Immature natural killer cell (primary cell): ENCODE data around the gene ZNF555. TPM values are rescaled to one million over a fixed set of nuclear protein-coding genes. Genes with fewer than 3 reads are reported as not detected.
"Not testable (repeated sequence)": the region's sequence is repeated elsewhere in the genome, so short reads cannot be mapped to it uniquely, and the experiment has no call there.

Experiments
- DNase-seq, 3 donors: peaks; one replicate each; pipeline ENCODE4 v3.0.0; 2022; ENCODE audit warnings: mixed read lengths in 1 of 3
- H3K27ac Mint-ChIP-seq, 6 donors: one replicate each; pipeline ENCODE4 v1.8.0; 2020; ENCODE audit warnings: mixed read lengths in 6 of 6, mild to moderate bottlenecking in 5 of 6, inconsistent platforms in 4 of 6, moderate library complexity in 3 of 6
- H3K27me3 Mint-ChIP-seq, 3 donors: one replicate each; pipeline ENCODE4 v1.8.0; 2020 to 2021; ENCODE audit warnings: low read depth in 3 of 3, mild to moderate bottlenecking in 3 of 3, mixed read lengths in 3 of 3, moderate library complexity in 3 of 3, inconsistent platforms in 1 of 3
- H3K36me3 Mint-ChIP-seq, 3 donors: one replicate each; pipeline ENCODE4 v1.8.0; 2020; ENCODE audit warnings: mixed read lengths in 3 of 3, inconsistent platforms in 2 of 3, mild to moderate bottlenecking in 2 of 3
- H3K4me1 Mint-ChIP-seq, 2 donors: one replicate each; pipeline ENCODE4 v1.8.0; 2020; ENCODE audit warnings: inconsistent platforms in 2 of 2, mild to moderate bottlenecking in 2 of 2, mixed read lengths in 2 of 2, moderate library complexity in 1 of 2
- H3K4me3 Mint-ChIP-seq, 5 donors: one replicate each; pipeline ENCODE4 v1.8.0; 2020; ENCODE audit warnings: mild to moderate bottlenecking in 5 of 5, mixed read lengths in 5 of 5, inconsistent platforms in 3 of 5, moderate library complexity in 3 of 5
- H3K9me3 Mint-ChIP-seq, 6 donors: one replicate each; pipeline ENCODE4 v1.8.0; 2020; ENCODE audit warnings: mild to moderate bottlenecking in 6 of 6, mixed read lengths in 6 of 6, inconsistent platforms in 4 of 6, moderate library complexity in 3 of 6
- polyA plus RNA-seq, 3 donors: library from polyadenylated mRNA; unstranded; fragments of 300-500 nt; fragmentation: Illumina TruSeq; gene quantifications; one replicate each; pipeline ENCODE4 v1.2.3, GENCODE V29; 2021

The ZNF555 gene
- polyA plus RNA-seq, 3 donors from 2014 or later, result 3.2 to 7.1 (median 3.8) TPM

DNA sequence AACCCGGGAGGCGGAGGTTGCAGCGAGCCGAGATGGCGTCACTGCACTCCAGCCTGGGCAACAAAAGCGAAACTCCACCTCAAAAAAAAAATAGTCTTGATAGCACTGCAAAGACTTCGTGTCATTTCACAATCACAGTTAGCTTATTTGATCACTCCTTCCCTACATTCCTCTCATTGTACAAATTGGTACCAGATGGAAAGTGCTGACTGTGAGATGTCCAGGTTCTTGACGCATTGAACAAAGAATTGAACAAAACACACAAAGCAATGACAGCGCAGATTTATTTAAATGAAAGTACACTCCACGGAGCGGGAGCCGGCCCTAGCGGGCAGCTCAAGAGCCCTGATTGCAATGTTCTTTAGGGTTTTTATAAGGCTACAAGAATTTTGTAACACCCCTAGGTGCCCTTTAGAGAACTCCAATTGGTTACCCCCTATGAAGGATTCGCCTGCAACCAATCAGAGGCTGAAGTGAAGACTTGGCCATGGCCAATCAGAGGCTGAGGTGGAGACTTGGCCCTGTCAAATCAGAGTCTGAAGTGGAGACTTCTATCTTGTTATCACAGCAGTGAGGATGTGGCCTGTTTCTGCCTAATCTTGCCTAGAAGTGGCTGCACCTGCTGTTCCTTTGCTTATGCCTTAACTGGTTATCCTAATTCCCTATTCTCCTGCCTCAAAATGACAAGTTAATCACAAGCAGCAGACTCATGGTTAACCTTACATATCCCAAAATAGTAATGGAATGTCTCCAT, 42.6 kb downstream of the ZNF555 start:
- Mint-ChIP-seq H3K4me1 (peaks cover 0 to 1% of the 10 kb centered on the region in 2 donors), H3K27ac (no peak overlapping the region), H3K9me3 (peaks cover 0 to 5% (median 4%) of the 10 kb centered on the region in 6 donors)

DNA sequence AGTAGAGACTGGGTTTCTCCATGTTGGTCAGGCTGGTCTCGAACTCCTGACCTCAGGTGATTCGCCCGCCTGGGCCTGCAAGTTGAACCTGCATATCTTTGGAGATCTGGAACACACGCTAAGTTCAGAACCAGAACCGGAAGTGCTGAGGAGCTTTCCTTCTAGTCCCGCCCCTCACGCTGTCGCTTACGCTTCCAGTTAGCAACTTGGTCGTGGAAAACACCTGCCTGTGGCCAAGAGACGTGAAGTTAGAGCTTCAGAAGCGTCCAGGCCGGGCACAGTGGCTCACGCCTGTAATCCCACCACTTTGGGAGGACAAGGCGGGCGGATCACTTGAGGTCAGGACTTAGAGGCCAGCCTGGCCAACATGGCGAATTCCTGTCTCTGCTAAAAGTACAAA, 44.5 kb downstream of the ZNF555 start:
- peaks cover 2 to 3% (median 2%) of the 10 kb centered on the region in 3 donors for H3K27me3 Mint-ChIP-seq
- H3K9me3 Mint-ChIP-seq, result no peaks in the 10 kb centered on the region
- H3K36me3 Mint-ChIP-seq, result no peaks in the 10 kb centered on the region
- no peak overlapping the region for H3K27ac Mint-ChIP-seq
- no peak overlapping the region for H3K4me3 Mint-ChIP-seq
- no peak for DNase-seq
- peaks cover 0 to 1% of the 10 kb centered on the region in 2 donors for H3K4me1 Mint-ChIP-seq

More for the DNA sequence above, 42.6 kb downstream of the ZNF555 start:
- H3K27me3 Mint-ChIP-seq, result peaks cover 0 to 3% (median 2%) of the 10 kb centered on the region in 3 donors
- H3K36me3 Mint-ChIP-seq, result no peaks in the 10 kb centered on the region
- no peak for DNase-seq
- H3K4me3 Mint-ChIP-seq, result no peak overlapping the region

DNA sequence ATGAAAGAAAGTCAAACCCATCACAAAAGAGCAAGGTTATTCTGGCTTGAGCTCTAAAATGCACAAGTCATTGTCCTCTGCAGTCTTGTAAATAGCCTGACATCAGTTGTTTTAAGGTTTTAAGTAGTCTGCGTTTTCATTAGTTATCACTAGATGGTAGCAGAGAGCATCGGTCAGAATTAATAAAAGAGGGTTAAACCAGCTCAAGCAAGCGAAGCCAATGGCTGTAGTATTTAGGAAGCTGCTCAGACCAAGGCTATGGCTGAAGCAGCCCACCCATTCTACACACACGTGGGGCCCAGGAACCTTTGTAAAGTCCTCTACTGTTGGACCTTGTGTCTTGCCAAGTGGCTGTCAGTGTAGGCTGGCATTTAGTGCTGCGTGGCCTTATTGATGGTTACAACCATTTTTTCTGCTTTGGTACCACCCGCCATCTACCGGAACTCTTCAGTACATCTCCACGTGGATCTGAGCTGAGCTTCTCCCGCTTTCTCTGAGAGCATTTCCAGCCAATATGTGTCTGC, 46.2 kb downstream of the ZNF555 start:
- H3K36me3 Mint-ChIP-seq, result no peaks in the 10 kb centered on the region
- H3K27me3 Mint-ChIP-seq, result peaks cover 2 to 4% (median 3%) of the 10 kb centered on the region in 3 donors
- no peak overlapping the region for H3K4me3 Mint-ChIP-seq
- H3K9me3 Mint-ChIP-seq, result no peaks in the 10 kb centered on the region
- H3K4me1 Mint-ChIP-seq, result peaks cover 0 to 4% of the 10 kb centered on the region in 2 donors
- DNase-seq, result peak; percentile 9 to 23 (median 21)
- peak overlapping the region in 4 of 6 donors; percentile 4 to 28 (median 12) for H3K27ac Mint-ChIP-seq

DNA sequence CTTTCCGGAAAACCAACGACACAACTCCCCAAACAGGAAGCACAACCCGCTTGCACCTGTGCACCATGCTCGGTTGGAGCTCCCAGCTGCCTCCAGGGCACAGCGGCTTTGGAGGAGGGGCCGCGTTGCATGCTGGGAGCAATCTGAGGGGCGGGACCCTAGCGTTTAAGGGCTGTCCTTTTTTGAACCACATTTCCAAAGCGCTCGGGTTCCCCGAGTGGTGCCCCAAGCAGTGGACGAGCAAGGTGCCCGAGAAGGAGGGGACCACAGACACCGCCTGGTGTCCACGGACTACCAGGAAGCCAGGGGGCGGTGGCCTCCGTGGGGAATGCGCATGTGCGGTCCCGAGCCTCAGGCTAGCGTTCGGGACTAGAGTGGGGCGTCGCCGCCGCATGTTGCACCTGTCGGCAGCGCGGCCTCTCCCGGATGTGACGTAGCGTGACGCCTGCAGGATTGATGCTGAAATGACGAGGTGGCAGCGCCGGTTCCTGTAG, 47.5 kb downstream of the ZNF555 start:
- H3K4me3 Mint-ChIP-seq, result peak overlapping the region in 4 of 5 donors; percentile 44 to 73 (median 60)
- H3K4me1 Mint-ChIP-seq, result peaks cover 0 to 4% of the 10 kb centered on the region in 2 donors
- H3K9me3 Mint-ChIP-seq, result no peaks in the 10 kb centered on the region
- H3K36me3 Mint-ChIP-seq, result no peaks in the 10 kb centered on the region
- peak overlapping the region in 2 of 6 donors; percentile 59 to 83 for H3K27ac Mint-ChIP-seq
- H3K27me3 Mint-ChIP-seq, result peaks cover under 1 to 4% (median 2%) of the 10 kb centered on the region in 3 donors
- DNase-seq, result peak; percentile 46 to 57 (median 49)

DNA sequence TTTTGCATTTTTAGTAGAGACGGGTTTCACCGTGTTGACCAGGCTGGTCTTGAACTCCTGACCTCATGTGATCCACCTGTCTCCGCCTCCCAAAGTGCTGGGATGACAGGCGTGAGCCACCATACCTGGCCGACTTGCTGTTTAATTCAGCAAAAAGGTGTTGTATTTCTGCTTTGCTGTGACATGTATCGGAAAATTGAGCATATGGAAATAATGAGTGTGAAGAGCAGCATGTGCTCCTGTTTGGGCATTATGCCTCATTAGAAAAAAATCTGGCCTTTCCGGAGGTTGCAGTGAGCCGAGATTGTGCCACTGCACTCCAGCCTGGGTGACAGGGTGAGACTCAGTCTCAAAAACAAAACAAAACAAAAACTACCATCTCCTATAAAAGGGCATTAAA, 49.3 kb downstream of the ZNF555 start:
- not testable (repeated sequence) for H3K4me3 Mint-ChIP-seq, H3K27ac Mint-ChIP-seq, H3K36me3 Mint-ChIP-seq, H3K4me1 Mint-ChIP-seq, H3K9me3 Mint-ChIP-seq, H3K27me3 Mint-ChIP-seq, DNase-seq

- DNase-seq, result no peak
- H3K4me1 Mint-ChIP-seq, result peaks cover 9 to 11% of the 10 kb centered on the region in 2 donors
- no peak overlapping the region for H3K4me3 Mint-ChIP-seq
- peaks cover 4 to 8% (median 4%) of the 10 kb centered on the region in 3 donors for H3K27me3 Mint-ChIP-seq
- H3K36me3 Mint-ChIP-seq, result no peaks in the 10 kb centered on the region
- peaks cover 0 to 8% (median 0%) of the 10 kb centered on the region in 6 donors for H3K9me3 Mint-ChIP-seq
- H3K27ac Mint-ChIP-seq, result no peak overlapping the region
These were observed 55.4 kb downstream of the ZNF555 start for GRCh38 chr19:2896694-2897093.

- Mint-ChIP-seq H3K4me1 (peaks cover 20 to 22% of the 10 kb centered on the region in 2 donors), H3K27me3 (peaks cover 4 to 7% (median 4%) of the 10 kb centered on the region in 3 donors), H3K9me3 (peaks cover 0 to 8% (median 0%) of the 10 kb centered on the region in 6 donors), H3K36me3 (no peaks in the 10 kb centered on the region), H3K4me3 (peak within 1 kb of the TSS; percentile 92 to 99 (median 96)), H3K27ac (peak within 1 kb of the TSS; percentile 55 to 95 (median 84))
- peak; percentile 96 to 98 (median 97) for DNase-seq
These were observed 59.3 kb downstream of the ZNF555 start, which contains the start of gene ZNF57 for GRCh38 chr19:2900296-2901252. Gene ZNF57 (plus strand): TSS chr19:2900928. CDS start chr19:2901046, 118 bp downstream.

- Mint-ChIP-seq H3K4me3 (peak overlapping the region; percentile 92 to 99 (median 96)), H3K4me1 (peaks cover 20 to 25% of the 10 kb centered on the region in 2 donors), H3K27me3 (peaks cover 4 to 5% (median 4%) of the 10 kb centered on the region in 3 donors), H3K27ac (no peak overlapping the region), H3K9me3 (peaks cover 0 to 2% (median 0%) of the 10 kb centered on the region in 6 donors), H3K36me3 (no peaks in the 10 kb centered on the region)
- no peak for DNase-seq
These were observed 61.4 kb downstream of the ZNF555 start for GRCh38 chr19:2902590-2903218.

GRCh38 chr19:2903326-2903725, 62.1 kb downstream of the ZNF555 start:
- DNase-seq, H3K27me3 Mint-ChIP-seq, H3K36me3 Mint-ChIP-seq, H3K27ac Mint-ChIP-seq, H3K9me3 Mint-ChIP-seq: not testable (repeated sequence)
- H3K4me1 Mint-ChIP-seq, result peaks cover 20 to 25% of the 10 kb centered on the region in 2 donors
- peak overlapping the region in 2 of 5 donors; percentile 6 to 60 for H3K4me3 Mint-ChIP-seq

GRCh38 chr19:2905918-2906519, 64.7 kb downstream of the ZNF555 start:
- no peak overlapping the region for H3K4me3 Mint-ChIP-seq
- no peak overlapping the region for H3K27ac Mint-ChIP-seq
- no peaks in the 10 kb centered on the region for H3K9me3 Mint-ChIP-seq
- peaks cover 0 to 4% (median 0%) of the 10 kb centered on the region in 3 donors for H3K36me3 Mint-ChIP-seq
- H3K4me1 Mint-ChIP-seq, result peaks cover 13 to 18% of the 10 kb centered on the region in 2 donors
- no peak for DNase-seq
- peaks cover 0 to 2% (median 0%) of the 10 kb centered on the region in 3 donors for H3K27me3 Mint-ChIP-seq

DNA sequence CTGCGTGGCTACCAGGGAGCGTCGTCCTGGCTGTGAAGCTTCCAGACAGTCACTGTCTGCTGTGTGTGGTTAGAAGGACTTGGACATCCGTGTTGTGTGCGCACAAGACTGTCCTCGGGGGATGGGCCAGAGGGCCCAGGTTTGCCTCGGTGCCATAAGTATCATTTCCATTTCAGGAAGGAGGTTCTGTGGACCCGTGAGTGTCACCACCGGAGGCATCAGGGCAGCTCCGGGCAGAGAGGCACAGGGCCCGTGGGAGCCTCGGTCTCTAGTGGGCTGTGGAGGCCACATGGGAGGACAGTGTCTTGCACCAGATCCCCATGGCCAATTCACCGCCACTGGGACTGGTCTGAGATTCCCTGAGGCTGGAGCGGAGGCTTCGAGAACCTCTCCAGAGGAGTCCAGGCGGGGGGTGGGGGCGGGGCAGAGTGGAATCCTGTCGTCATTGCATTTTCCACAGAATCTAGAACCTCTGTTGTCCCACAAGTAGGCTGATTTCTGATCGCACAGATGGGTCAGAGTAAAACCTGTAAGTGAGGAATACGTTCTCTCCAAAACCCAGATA, 65.4 kb downstream of the ZNF555 start:
- no peak overlapping the region for H3K4me3 Mint-ChIP-seq
- H3K27ac Mint-ChIP-seq, result no peak overlapping the region
- H3K9me3 Mint-ChIP-seq, result no peaks in the 10 kb centered on the region
- DNase-seq, result no peak
- H3K36me3 Mint-ChIP-seq, result peaks cover 0 to 4% (median 2%) of the 10 kb centered on the region in 3 donors
- peaks cover 10 to 16% of the 10 kb centered on the region in 2 donors for H3K4me1 Mint-ChIP-seq
- H3K27me3 Mint-ChIP-seq, result peaks cover 0 to 1% (median 0%) of the 10 kb centered on the region in 3 donors
